GM19463 (cell line): ENCODE data around the gene TBCB.
A peak's percentile ranks its signal among the peaks of the same experiment; 100 is the strongest.
"Not testable (repeated sequence)": the region's sequence is repeated elsewhere in the genome, so short reads cannot be mapped to it uniquely, and the experiment has no call there.

Source experiments
- ATAC-seq: cut with Tn5 transposase; IDR thresholded peaks from one replicate; pipeline ENCODE4 v1.9.1; 2021; ENCODE audit warnings: mild to moderate bottlenecking, moderate library complexity; ENCODE audit not compliant: unreplicated experiment

Gene TBCB

GRCh38 chr19:36115453-36116343 is at the start of gene TBCB:
Gene TBCB, plus strand, starts transcription at chr19:36115468. Its CDS starts 93 bp downstream, at chr19:36115561.
- ATAC-seq, result peak; percentile 37

GRCh38 chr19:36067681-36068080 is 47.6 kb upstream of the TBCB start:
- ATAC-seq, result no peak

GRCh38 chr19:36068810-36069499 is 46.3 kb upstream of the TBCB start:
- ATAC-seq, result not testable (repeated sequence)

GRCh38 chr19:36072081-36072480 is 43.2 kb upstream of the TBCB start:
- no peak for ATAC-seq

GRCh38 chr19:36073121-36073876 is 42.0 kb upstream of the TBCB start:
- ATAC-seq, result no peak

GRCh38 chr19:36079389-36079945 is 35.8 kb upstream of the TBCB start:
- no peak for ATAC-seq

GRCh38 chr19:36081385-36081784 is 33.9 kb upstream of the TBCB start:
- no peak for ATAC-seq

- no peak for ATAC-seq
These were observed 33.4 kb upstream of the TBCB start for GRCh38 chr19:36081894-36082293.

GRCh38 chr19:36082916-36083315 is 32.4 kb upstream of the TBCB start:
- ATAC-seq, result no peak

- no peak for ATAC-seq
These were observed 30.8 kb upstream of the TBCB start for GRCh38 chr19:36084231-36085009.

GRCh38 chr19:36086326-36086725 is 28.9 kb upstream of the TBCB start:
- no peak for ATAC-seq

- no peak for ATAC-seq
These were observed 25.4 kb upstream of the TBCB start for GRCh38 chr19:36089847-36090246.

GRCh38 chr19:36090910-36091695 is 24.2 kb upstream of the TBCB start:
- no peak for ATAC-seq

- no peak for ATAC-seq
These were observed 22.7 kb upstream of the TBCB start for GRCh38 chr19:36092566-36092965.

GRCh38 chr19:36093146-36093662 is 22.1 kb upstream of the TBCB start:
- no peak for ATAC-seq

- no peak for ATAC-seq
These were observed 21.6 kb upstream of the TBCB start for GRCh38 chr19:36093687-36094086.

- no peak for ATAC-seq
These were observed 18.2 kb upstream of the TBCB start for GRCh38 chr19:36097036-36097435.

- no peak for ATAC-seq
These were observed 16.0 kb upstream of the TBCB start for GRCh38 chr19:36099166-36099785.

GRCh38 chr19:36100476-36100875 is 14.8 kb upstream of the TBCB start:
- no peak for ATAC-seq
